Suprapubic skin (tissue), 4 donors: ENCODE results near the gene PRM2.

ENCODE experiments used
- CTCF ChIP-seq, 2 donors: fragments of 200-600 bp in 1 of 2; fragments of 450-650 bp in 1 of 2; sonication (generic) in 1 of 2; IDR thresholded peaks; one replicate each; pipeline ENCODE4 v1.5.1; 2016 to 2019; ENCODE audit warnings: antibody characterized with exemption in 2 of 2, mild to moderate bottlenecking in 1 of 2, moderate library complexity in 1 of 2
- POLR2A ChIP-seq, 2 donors: fragments of 450-650 bp; IDR thresholded peaks; one replicate each; pipeline ENCODE4 v1.6.1; 2017; ENCODE audit warnings: antibody characterized with exemption in 2 of 2, mild to moderate bottlenecking in 2 of 2, moderate library complexity in 2 of 2
- POLR2AphosphoS5 ChIP-seq, 3 donors: sonication (generic); formaldehyde crosslinking; IDR thresholded peaks; one replicate each; pipeline ENCODE4 v1.6.1; 2017; ENCODE audit warnings: antibody characterized with exemption in 3 of 3

- no peak for TF ChIP-seq CTCF (IDR thresholded peaks at IDR 0.05)
- TF ChIP-seq POLR2A (IDR thresholded peaks at IDR 0.05), result no peak
- TF ChIP-seq POLR2AphosphoS5 (IDR thresholded peaks at IDR 0.05), result no peak
Observed at GRCh38 chr16:11303405-11304138, 27.3 kb upstream of the PRM2 start.
